GM13976 (cell line): ENCODE measurements around the gene KRTAP2-3.
"Not testable (repeated sequence)": the region's sequence is repeated elsewhere in the genome, so short reads cannot be mapped to it uniquely, and the experiment has no call there.

ENCODE experiments used
- DNase-seq: peaks from one replicate; pipeline ENCODE4 v3.0.0; 2012; ENCODE audit warnings: low spot score
- in situ Hi-C: fragments of 300-500 bp; cut with MboI; formaldehyde crosslinking; loops from one replicate; pipeline ENCODE4 v1.12.0; 2022; ENCODE audit warnings: low sequenced_read_pairs, mixed read lengths, inconsistent platforms; ENCODE audit not compliant: unreplicated experiment
- TF ChIP-seq, protein P1 (sequence below): IDR thresholded peaks from 2 replicates; pipeline ENCODE4 v1.5.1; 2012; ENCODE audit warnings: borderline replicate concordance, mild to moderate bottlenecking; ENCODE audit not compliant: insufficient read depth; ENCODE audit errors: extremely low read depth, missing control alignments, control extremely low read depth

Gene KRTAP2-3

DNA sequence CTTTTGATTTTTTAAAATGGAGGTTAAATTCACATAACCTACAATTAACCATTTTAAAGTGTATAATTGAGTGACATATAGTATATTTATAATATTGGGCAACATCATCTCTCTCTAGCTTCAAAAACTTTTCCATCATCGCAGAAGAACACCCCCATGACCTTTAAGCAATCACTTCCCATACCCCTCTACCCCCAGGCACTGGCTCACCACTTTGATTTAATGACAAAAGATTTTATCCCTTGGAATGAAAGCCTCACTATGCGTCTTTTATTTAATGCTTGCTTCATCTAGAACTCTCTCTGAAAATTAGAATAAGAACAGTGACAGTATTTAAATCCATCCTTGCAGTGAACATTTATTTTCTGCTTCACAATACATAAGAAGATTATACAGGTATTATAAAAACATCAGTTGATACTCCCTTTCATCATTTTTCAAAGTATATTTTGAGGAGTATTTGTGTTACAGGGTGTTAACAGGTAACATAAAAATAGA is 22.0 kb downstream of the KRTAP2-3 start:
- no peak for DNase-seq
- TF ChIP-seq, protein P1, sequence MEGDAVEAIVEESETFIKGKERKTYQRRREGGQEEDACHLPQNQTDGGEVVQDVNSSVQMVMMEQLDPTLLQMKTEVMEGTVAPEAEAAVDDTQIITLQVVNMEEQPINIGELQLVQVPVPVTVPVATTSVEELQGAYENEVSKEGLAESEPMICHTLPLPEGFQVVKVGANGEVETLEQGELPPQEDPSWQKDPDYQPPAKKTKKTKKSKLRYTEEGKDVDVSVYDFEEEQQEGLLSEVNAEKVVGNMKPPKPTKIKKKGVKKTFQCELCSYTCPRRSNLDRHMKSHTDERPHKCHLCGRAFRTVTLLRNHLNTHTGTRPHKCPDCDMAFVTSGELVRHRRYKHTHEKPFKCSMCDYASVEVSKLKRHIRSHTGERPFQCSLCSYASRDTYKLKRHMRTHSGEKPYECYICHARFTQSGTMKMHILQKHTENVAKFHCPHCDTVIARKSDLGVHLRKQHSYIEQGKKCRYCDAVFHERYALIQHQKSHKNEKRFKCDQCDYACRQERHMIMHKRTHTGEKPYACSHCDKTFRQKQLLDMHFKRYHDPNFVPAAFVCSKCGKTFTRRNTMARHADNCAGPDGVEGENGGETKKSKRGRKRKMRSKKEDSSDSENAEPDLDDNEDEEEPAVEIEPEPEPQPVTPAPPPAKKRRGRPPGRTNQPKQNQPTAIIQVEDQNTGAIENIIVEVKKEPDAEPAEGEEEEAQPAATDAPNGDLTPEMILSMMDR = no peak
- in situ Hi-C loops = no loop called here

DNA sequence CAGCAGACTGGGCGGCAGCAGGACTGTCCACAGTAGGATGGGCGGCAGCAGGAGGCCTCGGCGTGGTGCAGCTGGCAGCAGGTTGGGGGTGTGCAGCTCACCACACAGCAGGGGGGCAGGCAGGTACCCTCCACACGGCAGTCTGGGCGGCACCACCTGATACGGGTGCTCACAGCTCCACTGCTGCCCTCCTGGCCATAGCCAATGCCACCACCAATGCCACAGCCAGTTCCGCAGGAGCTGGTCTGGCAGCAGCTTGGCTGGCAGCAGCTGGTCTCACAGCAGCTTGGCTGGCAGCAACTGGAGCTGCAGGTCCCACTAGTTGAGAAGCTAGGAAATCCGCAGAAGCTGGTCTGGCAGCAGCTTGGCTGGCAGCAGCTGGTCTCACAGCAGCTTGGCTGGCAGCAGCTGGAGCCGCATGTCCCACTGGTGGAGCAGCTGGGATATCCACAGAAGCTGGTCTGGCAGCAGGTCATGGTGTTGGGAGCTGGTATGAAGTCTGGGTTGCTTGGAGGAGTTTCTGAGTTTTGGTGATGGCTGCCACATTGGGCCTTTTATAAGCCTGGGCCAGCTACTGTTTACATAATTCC is 25.5 kb downstream of the KRTAP2-3 start, which contains the start of gene KRTAP1-3:
TSS of gene KRTAP1-3 (minus strand) at position 529 of the 590 bp plus-strand sequence. CDS start at position 476, 53 bp downstream.
- DNase-seq, in situ Hi-C loops: not testable (repeated sequence)

DNA sequence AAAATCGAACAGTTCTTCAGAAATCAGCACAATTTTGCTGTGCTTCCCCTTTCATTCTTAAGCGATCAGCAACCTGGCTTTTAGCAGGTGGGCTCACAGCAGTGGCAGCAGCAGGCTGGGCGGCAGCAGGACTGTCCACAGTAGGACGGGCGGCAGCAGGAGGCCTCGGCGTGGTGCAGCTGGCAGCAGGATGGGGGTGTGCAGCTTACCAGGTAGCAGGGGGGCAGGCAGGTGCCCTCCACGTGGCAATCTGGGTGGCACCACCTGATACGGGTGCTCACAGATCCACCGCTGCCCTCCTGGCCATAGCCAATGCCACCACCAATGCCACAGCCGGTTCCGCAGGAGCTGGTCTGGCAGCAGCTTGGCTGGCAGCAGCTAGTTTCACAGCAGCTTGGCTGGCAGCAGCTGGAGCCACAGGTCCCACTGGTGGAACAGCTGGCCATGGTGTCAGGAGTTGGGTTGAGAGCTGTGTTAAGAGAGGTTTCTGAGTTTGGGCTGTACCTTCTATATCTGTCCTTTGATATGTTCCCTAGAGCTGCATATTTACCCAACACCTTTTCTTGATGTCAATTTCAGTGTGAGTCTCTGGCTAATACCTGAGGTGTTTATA is 30.2 kb downstream of the KRTAP2-3 start, which contains the start of gene KRTAP1-4:
TSS of gene KRTAP1-4 (minus strand) at position 563 of the 613 bp plus-strand sequence. CDS start at position 446, 117 bp downstream.
- in situ Hi-C loops = no loop called here
- DNase-seq = no peak
- TF ChIP-seq, protein P1 = no peak

DNA sequence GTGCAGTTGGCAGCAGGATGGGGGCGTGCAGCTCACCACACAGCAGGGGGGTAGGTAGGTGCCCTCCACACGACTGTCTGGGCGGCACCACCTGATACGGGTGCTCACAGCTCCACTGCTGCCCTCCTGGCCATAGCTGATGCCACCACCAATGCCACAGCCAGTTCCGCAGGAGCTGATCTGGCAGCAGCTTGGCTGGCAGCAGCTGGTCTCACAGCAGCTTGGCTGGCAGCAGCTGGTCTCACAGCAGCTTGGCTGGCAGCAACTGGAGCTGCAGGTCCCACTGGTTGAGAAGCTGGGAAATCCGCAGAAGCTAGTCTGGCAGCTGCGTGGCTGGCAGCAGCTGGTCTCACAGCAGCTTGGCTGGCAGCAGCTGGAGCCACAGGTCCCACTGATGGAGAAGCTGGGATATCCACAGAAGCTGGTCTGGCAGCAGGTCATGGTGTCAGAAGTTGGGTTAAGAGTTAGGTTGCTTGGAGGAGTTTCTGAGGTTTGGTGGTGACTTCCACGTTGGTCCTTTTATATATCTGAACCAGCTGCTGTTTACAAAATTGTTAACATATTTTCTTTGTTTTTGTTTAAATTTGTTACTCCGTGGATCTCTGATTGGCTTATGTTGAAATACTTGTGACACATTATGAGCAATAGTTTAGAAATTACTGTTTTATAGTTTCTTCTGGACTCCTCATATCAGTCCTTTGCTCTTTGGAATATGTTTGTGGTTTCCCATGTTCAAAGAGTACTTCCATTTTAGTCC is 33.0 kb downstream of the KRTAP2-3 start, which contains the start of gene KRTAP1-5:
TSS of gene KRTAP1-5 (minus strand) at position 494 of the 757 bp plus-strand sequence. CDS start at position 441, 53 bp downstream.
- in situ Hi-C loops = no loop called here
- no peak for DNase-seq
- TF ChIP-seq, protein P1 = no peak

DNA sequence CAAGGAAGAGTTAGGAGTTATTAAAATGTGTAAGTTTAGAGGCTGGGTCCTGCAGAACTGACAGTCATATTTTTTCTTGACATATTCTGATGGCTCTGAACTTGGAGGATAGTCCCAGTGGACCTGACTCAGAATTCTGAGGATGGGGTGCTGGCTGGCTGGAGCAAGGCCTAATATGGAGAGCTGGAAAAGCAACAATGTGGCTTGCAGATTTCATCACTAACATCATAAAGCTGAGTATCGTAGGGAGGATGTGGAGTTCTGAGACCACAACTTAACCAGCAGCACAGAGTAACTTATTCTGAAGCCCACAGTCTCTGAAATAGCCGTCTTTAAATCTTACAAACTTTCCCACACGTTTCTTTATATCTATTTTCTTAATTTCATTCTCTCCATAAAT is 35.2 kb downstream of the KRTAP2-3 start:
- in situ Hi-C loops = no loop called here
- TF ChIP-seq, protein P1 = no peak
- DNase-seq = no peak

DNA sequence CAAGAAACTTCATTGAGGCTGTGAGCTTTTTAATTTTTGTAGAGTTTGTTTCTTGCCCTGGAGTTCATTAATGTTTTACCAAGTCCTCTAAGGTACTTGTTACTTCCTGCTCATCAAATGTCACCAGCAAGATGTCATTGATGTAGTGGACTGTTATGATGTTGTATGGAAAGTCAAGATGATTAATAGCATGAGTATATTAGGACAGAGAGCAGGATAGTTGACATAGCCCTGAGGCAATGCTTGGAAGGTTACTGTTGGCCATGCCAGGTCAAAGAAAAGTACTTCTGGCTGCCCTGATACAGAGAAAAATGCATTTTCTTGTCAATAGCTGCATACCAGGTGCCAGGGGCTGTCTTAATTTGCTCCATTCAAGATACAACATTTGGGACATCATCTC is 39.6 kb downstream of the KRTAP2-3 start:
- no peak for DNase-seq
- in situ Hi-C loops = no loop called here
- TF ChIP-seq, protein P1 = no peak
